COLO668 (cell line): ENCODE results near the gene ZFP69.
"Not testable (repeated sequence)": the region's sequence is repeated elsewhere in the genome, so short reads cannot be mapped to it uniquely, and the experiment has no call there.

Experiments used
- DNase-seq: peaks from one replicate; lab custom pipeline; 2025; ENCODE audit not compliant: unreplicated experiment; lab: John Stamatoyannopoulos, UW

The ZFP69 gene

GRCh38 chr1:40476924-40477677 is at the start of gene ZFP69:
ZFP69 (plus strand) TSS chr1:40477290; CDS start chr1:40479362, 2,072 bp downstream.
- peak; percentile 100 for DNase-seq

- no peak for DNase-seq
Observed at GRCh38 chr1:40431385-40431784, 45.7 kb upstream of the ZFP69 start.

- DNase-seq: no peak
Observed at GRCh38 chr1:40432644-40433390, 44.3 kb upstream of the ZFP69 start.

GRCh38 chr1:40435471-40435870 is 41.6 kb upstream of the ZFP69 start:
- no peak for DNase-seq

- no peak for DNase-seq
Observed at GRCh38 chr1:40435876-40436275, 41.2 kb upstream of the ZFP69 start.

- DNase-seq: peak; percentile 95
Observed at GRCh38 chr1:40438391-40439015, 38.6 kb upstream of the ZFP69 start.

GRCh38 chr1:40439247-40439646 is 37.8 kb upstream of the ZFP69 start:
- no peak for DNase-seq

- peak; percentile 100 for DNase-seq
Observed at GRCh38 chr1:40449684-40450494, 27.2 kb upstream of the ZFP69 start, which contains the start of gene ZFP69B. ZFP69B (plus strand) TSS chr1:40450476; CDS start chr1:40450962, 486 bp downstream.

- peak; percentile 100 for DNase-seq
Observed at GRCh38 chr1:40450495-40451237, 26.4 kb upstream of the ZFP69 start.

GRCh38 chr1:40451238-40451585 is 25.9 kb upstream of the ZFP69 start:
- no peak for DNase-seq

GRCh38 chr1:40454873-40455272 is 22.2 kb upstream of the ZFP69 start:
- DNase-seq: no peak

- no peak for DNase-seq
Observed at GRCh38 chr1:40462956-40463590, 14.0 kb upstream of the ZFP69 start.

GRCh38 chr1:40469327-40469726 is 7.8 kb upstream of the ZFP69 start:
- no peak for DNase-seq

GRCh38 chr1:40475268-40475667 is 1.8 kb upstream of the ZFP69 start:
- no peak for DNase-seq

GRCh38 chr1:40477678-40478053 is 576 bp downstream of the ZFP69 start:
- peak; percentile 100 for DNase-seq

- DNase-seq: no peak
Observed at GRCh38 chr1:40478276-40478675, 1.2 kb downstream of the ZFP69 start.

- DNase-seq: no peak
Observed at GRCh38 chr1:40479156-40479555, 2.1 kb downstream of the ZFP69 start.

GRCh38 chr1:40495315-40495903 is 18.3 kb downstream of the ZFP69 start:
- DNase-seq: no peak

- not testable (repeated sequence) for DNase-seq
Observed at GRCh38 chr1:40502651-40503050, 25.6 kb downstream of the ZFP69 start.

- no peak for DNase-seq
Observed at GRCh38 chr1:40507973-40508372, 30.9 kb downstream of the ZFP69 start.
